Activated CD4-positive, alpha-beta T cell treated with anti-CD3 and anti-CD28 coated beads, Interleukin-2, amount 10 ng/mL, durations not matched to agents 24 days and 14 days (primary cell): ENCODE measurements around the gene C2CD4B. TPM values are rescaled to one million over a fixed set of nuclear protein-coding genes. Genes with fewer than 3 reads are reported as not detected.

Experiments used
- DNase-seq: peaks from one replicate; pipeline ENCODE4 v3.0.0; 2022
- H3K27ac Mint-ChIP-seq: one replicate; pipeline ENCODE4 v1.8.0; 2022; ENCODE audit warnings: mild to moderate bottlenecking, mixed read lengths
- H3K27me3 Mint-ChIP-seq: one replicate; pipeline ENCODE4 v1.8.0; 2022; ENCODE audit warnings: mixed read lengths
- H3K36me3 Mint-ChIP-seq: one replicate; pipeline ENCODE4 v1.8.0; 2022; ENCODE audit warnings: low read depth, mild to moderate bottlenecking, mixed read lengths
- H3K4me1 Mint-ChIP-seq: one replicate; pipeline ENCODE4 v1.8.0; 2021; ENCODE audit warnings: mixed read lengths
- H3K4me3 Mint-ChIP-seq: one replicate; pipeline ENCODE4 v1.8.0; 2022; ENCODE audit warnings: mild to moderate bottlenecking, moderate library complexity, mixed read lengths
- H3K9me3 Mint-ChIP-seq: one replicate; pipeline ENCODE4 v1.8.0; 2021; ENCODE audit warnings: mixed read lengths
- intact Hi-C: fragments of 100-400 bp; cut with micrococcal nuclease; formaldehyde crosslinking; loops from one replicate; pipeline ENCODE4 v1.15.1; 2023
- total RNA-seq: library from RNA; stranded (reverse); gene quantifications from 2 replicates; pipeline ENCODE4 v1.2.3, GENCODE V29; 2022

C2CD4B gene, protein sequence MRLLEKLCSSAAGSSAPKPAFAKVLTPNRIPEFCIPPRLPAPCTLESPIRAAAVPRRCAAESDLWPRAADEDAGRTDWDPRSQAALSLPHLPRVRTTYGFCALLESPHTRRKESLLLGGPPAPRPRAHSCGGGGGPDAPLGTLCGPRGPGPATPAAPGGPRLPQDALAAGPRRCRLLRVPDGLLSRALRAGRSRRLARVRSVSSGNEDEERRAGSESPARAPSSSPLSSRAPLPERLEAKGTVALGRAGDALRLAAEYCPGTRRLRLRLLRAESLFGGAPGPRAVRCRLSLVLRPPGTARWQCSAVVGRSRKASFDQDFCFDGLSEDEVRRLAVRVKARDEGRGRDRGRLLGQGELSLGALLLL
- total RNA-seq: 0.45 and 0.58 TPM in 2 replicates

DNA sequence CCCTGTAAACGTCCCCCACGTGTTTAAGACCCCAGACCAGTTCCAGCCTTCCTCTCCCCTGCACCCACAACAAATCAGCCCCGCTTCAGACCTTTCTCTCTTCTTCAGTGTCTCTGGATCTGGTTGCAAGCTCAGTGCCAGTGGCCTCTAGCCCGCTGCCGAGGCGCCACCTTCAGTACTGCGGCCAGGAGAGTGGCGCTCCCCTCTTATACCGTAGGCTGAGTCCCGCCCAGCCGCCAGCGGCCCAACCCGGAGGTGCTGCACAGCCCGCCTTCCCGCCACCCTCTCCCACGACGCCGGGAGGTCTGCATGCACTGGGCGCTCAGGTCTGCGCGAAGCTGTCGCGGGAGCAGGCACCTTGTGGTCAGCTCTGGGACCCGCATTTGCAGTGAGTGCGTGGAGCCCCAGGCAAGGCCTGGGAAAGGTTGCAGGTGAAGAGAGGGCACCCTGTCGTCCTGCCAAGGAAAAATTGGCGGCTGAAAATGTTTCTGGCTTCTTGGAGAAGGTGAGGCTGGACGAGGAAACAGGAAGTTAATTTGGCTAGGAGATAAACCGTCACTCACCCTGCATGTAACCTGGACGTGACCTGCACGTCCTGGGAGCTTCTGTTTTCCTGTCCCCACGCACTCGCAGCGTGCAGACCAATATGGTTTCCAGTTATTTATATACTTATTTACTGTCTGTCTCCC lies at the start of gene C2CD4B:
TSS of gene C2CD4B (minus strand) at position 182 of the 689 bp plus-strand sequence. CDS start 301 bp downstream, outside the sequence.
- peak within 1 kb of the TSS; percentile 79 for H3K4me3 Mint-ChIP-seq
- intact Hi-C loops: no loop called here
- H3K9me3 Mint-ChIP-seq: no peaks in the 10 kb centered on the region
- peak; percentile 68 for DNase-seq
- peaks cover 67% of the 10 kb centered on the region for H3K27me3 Mint-ChIP-seq
- no peaks in the 10 kb centered on the region for H3K36me3 Mint-ChIP-seq
- peaks cover 2% of the 10 kb centered on the region for H3K4me1 Mint-ChIP-seq
- peak within 1 kb of the TSS; percentile 67 for H3K27ac Mint-ChIP-seq

DNA sequence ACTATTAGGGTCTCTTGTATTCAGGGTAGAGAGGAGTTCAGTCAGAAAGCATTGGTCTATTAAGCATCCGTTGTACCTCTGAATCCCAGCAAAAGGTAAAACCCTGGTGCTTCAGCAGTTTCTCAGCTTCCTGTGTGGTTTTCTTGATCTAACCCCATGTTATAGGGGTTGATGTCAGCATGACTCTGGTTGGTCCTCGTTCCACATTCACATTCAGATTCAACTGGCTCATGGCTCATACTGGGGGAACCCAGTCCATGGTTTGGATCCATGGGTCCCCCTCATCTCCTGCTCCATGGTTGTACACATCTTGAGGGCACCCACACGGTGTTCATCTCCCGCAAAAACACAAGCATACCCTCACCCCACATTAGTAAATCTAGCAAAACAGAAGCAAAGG lies 47.7 kb upstream of the C2CD4B start:
- no peak overlapping the region for H3K4me3 Mint-ChIP-seq
- H3K27ac Mint-ChIP-seq: no peak overlapping the region
- H3K4me1 Mint-ChIP-seq: peaks cover 6% of the 10 kb centered on the region
- H3K9me3 Mint-ChIP-seq: peaks cover 23% of the 10 kb centered on the region
- H3K27me3 Mint-ChIP-seq: peaks cover 5% of the 10 kb centered on the region
- intact Hi-C loops: no loop called here
- peak; percentile 74 for DNase-seq
- H3K36me3 Mint-ChIP-seq: no peaks in the 10 kb centered on the region

DNA sequence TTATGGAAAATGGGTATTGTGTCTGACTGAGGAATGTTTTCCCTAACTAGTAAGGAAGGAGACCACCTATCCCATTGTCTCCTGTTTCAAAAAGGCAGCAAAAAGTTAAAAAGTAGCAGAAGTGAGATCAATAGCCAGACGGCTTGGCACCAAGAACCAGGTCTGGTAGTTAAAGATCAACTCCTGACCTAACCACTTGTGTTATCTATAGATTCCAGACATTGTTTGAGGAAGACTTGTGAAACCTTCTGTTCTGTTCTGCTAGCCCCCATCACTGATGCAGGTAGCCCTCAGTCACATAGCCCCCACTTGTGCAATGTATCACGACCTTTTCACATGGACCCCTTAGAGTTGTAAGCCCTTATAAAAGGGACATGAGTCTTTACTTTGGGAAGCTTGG lies 46.3 kb upstream of the C2CD4B start:
- H3K4me3 Mint-ChIP-seq: no peak overlapping the region
- peaks cover 5% of the 10 kb centered on the region for H3K27me3 Mint-ChIP-seq
- H3K36me3 Mint-ChIP-seq: no peaks in the 10 kb centered on the region
- H3K9me3 Mint-ChIP-seq: peaks cover 18% of the 10 kb centered on the region
- no peak for DNase-seq
- intact Hi-C loops: no loop called here
- no peak overlapping the region for H3K27ac Mint-ChIP-seq
- peaks cover 6% of the 10 kb centered on the region for H3K4me1 Mint-ChIP-seq

DNA sequence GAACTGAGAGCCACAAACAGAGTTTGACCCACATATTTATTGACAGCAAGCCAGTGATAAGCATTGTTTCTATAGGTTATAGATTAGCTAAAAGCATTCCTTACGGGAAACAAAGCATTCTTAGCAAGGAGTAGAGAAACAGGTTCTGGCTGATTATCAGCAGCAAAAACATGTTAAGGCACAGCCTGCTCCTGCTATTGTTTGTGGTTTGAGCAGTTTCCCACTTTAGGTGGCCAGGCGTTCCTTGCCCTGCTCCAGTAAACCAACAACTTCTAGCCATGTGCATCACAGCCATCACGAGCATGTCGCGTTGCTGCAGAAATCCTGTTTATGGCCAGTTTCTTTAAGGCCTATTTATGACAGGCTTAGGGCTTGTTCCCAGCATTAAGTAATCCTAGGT lies 44.7 kb upstream of the C2CD4B start:
- Mint-ChIP-seq H3K4me1 (peaks cover 6% of the 10 kb centered on the region), H3K36me3 (peaks cover 2% of the 10 kb centered on the region), H3K27me3 (peaks cover 9% of the 10 kb centered on the region), H3K9me3 (peaks cover 21% of the 10 kb centered on the region), H3K4me3 (no peak overlapping the region), H3K27ac (no peak overlapping the region)
- no peak for DNase-seq
- intact Hi-C loops: no loop called here

DNA sequence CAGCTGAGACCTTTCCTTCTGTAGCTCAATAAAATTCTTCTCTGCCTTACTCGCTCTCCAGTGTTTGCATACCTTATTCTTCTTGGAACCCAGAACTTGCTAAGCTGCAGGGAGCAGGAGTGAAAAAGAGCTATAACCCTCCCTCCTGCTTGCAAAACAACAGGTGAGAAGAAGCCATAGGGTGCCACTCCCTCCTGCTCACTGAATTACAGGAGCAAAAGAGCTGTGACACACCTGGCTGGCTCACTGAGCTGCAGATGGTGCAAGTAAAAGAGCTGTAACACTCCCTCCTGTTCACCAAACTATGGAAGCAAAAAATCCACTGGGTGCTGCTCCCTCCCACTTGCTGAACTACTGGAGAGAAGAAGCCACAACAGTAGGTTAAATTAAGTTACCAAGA lies 44.2 kb upstream of the C2CD4B start:
- intact Hi-C loops: no loop called here
- H3K4me1 Mint-ChIP-seq: peaks cover 6% of the 10 kb centered on the region
- H3K27me3 Mint-ChIP-seq: peaks cover 9% of the 10 kb centered on the region
- H3K27ac Mint-ChIP-seq: no peak overlapping the region
- no peak for DNase-seq
- peaks cover 2% of the 10 kb centered on the region for H3K36me3 Mint-ChIP-seq
- no peak overlapping the region for H3K4me3 Mint-ChIP-seq
- peaks cover 21% of the 10 kb centered on the region for H3K9me3 Mint-ChIP-seq

DNA sequence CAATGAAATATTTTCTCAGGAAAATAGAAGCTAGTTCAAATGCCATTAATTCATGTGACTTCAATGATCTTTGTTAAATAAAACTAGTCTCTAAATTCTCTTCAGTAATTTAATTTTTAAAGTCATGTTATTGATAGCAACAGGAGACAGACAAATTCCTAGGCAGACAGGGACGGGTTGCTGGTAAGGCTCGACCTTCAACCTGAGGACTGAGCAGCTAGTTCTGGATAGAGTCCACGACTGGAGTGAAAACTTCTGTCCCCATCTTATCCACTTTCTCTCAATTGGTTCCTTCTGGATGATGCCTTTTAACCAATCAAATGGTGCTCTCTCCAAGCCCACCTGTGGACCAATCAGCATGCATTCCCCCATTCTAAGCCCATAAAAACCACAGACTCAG lies 43.8 kb upstream of the C2CD4B start:
- Mint-ChIP-seq H3K27ac (no peak overlapping the region), H3K4me3 (no peak overlapping the region), H3K36me3 (peaks cover 2% of the 10 kb centered on the region), H3K9me3 (peaks cover 21% of the 10 kb centered on the region), H3K27me3 (peaks cover 9% of the 10 kb centered on the region), H3K4me1 (peaks cover 6% of the 10 kb centered on the region)
- no peak for DNase-seq
- intact Hi-C loops: no loop called here

DNA sequence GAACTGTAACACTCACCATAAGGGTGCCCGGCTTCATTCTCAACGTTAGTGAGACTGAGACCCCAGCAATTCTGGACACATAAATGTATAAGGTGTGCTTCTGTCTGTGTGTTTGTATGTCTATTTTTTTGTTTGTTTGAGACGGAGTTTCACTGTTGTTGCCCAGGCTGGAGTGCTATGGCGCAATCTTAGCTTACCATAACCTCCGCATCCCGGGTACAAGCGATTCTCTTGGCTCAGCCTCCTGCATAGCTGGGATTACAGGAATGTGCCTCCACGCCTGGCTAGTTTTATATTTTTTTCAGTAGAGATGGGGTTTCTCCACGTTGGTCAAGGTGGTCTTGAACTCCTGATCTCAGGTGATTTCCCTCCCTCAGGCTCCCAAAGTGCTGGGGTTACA lies 43.3 kb upstream of the C2CD4B start:
- no peak for DNase-seq
- intact Hi-C loops: no loop called here
- Mint-ChIP-seq H3K27ac (no peak overlapping the region), H3K4me3 (no peak overlapping the region), H3K27me3 (peaks cover 11% of the 10 kb centered on the region), H3K4me1 (peaks cover 6% of the 10 kb centered on the region), H3K36me3 (peaks cover 2% of the 10 kb centered on the region), H3K9me3 (peaks cover 21% of the 10 kb centered on the region)

DNA sequence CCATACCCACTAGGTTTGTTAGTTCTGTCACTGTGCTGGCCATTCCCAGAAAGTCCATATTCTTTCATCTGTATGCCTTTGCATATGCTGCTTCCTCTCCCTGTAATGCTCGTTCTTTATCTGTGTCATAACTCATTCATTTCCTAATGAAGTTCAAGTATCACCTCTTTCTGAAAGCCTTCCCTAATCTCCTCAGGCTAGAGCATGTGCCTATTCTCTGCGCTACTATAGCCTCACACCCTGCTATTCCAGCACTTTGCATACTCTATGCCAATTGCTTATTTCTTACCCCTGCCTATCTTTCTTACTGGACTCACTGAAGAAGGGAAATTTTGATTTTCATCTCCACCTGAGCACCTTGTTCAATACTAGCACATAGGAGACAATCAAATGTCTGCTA lies 25.6 kb upstream of the C2CD4B start:
- no peaks in the 10 kb centered on the region for H3K4me1 Mint-ChIP-seq
- no peaks in the 10 kb centered on the region for H3K9me3 Mint-ChIP-seq
- no peak overlapping the region for H3K4me3 Mint-ChIP-seq
- no peak overlapping the region for H3K27ac Mint-ChIP-seq
- no peaks in the 10 kb centered on the region for H3K36me3 Mint-ChIP-seq
- peaks cover 34% of the 10 kb centered on the region for H3K27me3 Mint-ChIP-seq
- intact Hi-C loops: no loop called here
- no peak for DNase-seq

DNA sequence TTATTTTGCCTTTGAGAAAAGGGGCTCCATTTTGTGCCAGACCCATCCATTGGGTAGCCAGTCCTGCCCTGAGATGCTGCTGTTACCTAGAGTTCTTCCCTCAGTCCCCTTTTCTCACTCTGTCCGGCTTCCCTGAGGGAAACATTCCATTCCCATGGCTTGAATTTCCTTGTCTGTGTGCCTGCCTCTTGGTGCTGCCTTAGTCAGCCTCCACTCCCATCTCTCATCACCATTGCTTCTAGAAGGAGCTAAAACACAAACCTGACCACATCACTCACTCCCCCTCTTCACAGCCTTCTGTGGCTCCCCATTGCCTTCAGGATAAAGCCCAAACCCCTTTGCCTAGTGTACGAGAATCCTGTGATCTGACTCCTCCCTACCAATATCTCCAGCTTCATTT lies 25.2 kb upstream of the C2CD4B start:
- no peak for DNase-seq
- peaks cover 34% of the 10 kb centered on the region for H3K27me3 Mint-ChIP-seq
- H3K36me3 Mint-ChIP-seq: no peaks in the 10 kb centered on the region
- no peaks in the 10 kb centered on the region for H3K4me1 Mint-ChIP-seq
- no peak overlapping the region for H3K27ac Mint-ChIP-seq
- intact Hi-C loops: no loop called here
- no peaks in the 10 kb centered on the region for H3K9me3 Mint-ChIP-seq
- no peak overlapping the region for H3K4me3 Mint-ChIP-seq

DNA sequence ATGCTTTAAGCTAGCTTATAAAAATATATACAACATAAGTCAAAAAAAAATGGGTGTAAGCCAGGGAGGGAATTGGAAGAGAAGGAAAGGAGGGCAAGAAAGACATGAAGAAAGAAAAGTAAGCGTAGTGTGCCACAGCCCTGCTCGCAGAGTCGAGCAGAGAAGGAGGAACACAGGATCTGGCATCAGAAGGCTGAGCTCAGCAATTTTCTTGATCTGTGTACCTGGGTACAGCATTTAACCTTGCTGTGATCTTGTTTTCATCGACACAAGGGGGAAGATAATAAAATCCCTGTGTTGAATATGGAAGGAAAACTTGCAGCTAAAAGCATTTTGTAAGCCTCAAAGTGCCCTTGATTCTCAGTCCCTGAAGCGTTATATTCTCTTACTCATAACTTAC lies 23.7 kb upstream of the C2CD4B start:
- intact Hi-C loops: no loop called here
- H3K4me1 Mint-ChIP-seq: peaks cover 8% of the 10 kb centered on the region
- no peak for DNase-seq

DNA sequence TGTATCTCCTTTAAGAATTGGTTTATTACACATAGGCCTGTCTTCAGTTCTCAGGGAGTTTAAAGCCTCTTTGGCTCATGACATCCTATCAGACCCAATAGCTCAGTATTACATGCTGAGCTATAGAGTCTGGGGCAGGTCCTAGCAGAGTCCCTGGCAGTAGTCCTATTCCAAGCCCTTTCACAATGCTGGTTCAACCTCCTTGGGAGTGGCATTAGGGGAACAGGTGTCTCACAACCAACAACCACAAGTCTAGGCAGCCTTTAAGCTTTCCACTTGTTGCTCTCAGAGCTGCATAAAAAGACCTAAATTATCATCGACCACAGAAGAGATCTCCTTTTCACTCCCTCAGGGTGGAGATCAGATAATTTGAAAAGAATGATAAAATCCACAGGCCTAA lies 22.8 kb upstream of the C2CD4B start:
- Mint-ChIP-seq H3K36me3 (no peaks in the 10 kb centered on the region), H3K27me3 (peaks cover 24% of the 10 kb centered on the region), H3K9me3 (no peaks in the 10 kb centered on the region), H3K4me3 (no peak overlapping the region), H3K27ac (no peak overlapping the region), H3K4me1 (peaks cover 8% of the 10 kb centered on the region)
- intact Hi-C loops: no loop called here
- no peak for DNase-seq

More for the DNA sequence above, 23.7 kb upstream of the C2CD4B start:
- Mint-ChIP-seq H3K4me3 (no peak overlapping the region), H3K27ac (no peak overlapping the region), H3K36me3 (no peaks in the 10 kb centered on the region), H3K27me3 (peaks cover 28% of the 10 kb centered on the region), H3K9me3 (no peaks in the 10 kb centered on the region)

DNA sequence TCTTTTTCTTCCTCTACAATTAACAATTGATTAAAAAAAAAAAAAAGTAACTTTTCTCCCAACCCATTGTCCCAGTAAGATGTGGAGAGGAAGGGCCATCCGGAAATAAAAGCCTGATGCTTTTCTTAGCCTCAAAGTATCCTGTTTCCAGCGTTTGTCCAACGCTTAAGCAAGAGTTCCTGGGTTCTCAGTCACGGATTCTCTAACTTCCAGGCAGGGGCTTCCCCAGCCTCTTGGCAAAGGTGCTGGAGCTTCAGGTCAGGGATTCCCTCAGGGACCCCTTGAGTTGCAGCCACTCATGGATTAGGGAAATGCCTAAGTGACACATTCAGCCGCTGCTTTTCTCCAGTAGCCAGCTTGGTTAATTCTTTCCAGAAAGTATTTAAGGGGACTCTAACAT lies 22.3 kb upstream of the C2CD4B start:
- H3K36me3 Mint-ChIP-seq: no peaks in the 10 kb centered on the region
- H3K27me3 Mint-ChIP-seq: peaks cover 20% of the 10 kb centered on the region
- DNase-seq: no peak
- intact Hi-C loops: no loop called here
- no peak overlapping the region for H3K4me3 Mint-ChIP-seq
- H3K4me1 Mint-ChIP-seq: peaks cover 8% of the 10 kb centered on the region
- no peaks in the 10 kb centered on the region for H3K9me3 Mint-ChIP-seq
- H3K27ac Mint-ChIP-seq: no peak overlapping the region

DNA sequence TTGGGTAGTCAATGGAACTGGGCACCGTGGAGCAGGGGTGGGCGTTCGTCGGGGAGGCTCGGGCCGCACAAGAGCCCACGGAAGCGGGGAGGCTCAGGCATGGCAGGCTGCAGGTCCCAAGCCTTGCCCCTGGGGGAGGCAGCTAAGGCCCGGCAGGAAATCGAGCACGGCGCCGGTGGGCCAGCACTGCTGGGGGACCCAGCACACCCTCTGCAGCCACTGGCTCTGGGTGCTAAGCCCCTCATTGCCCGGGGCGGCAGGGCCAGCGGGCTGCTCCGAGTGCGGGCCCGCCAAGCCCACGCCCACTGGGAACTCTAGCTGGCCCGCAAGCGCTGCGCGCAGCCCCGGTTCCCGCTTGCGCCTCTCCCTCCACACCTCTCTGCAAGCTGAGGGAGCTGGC lies 21.5 kb upstream of the C2CD4B start:
- Mint-ChIP-seq H3K4me3 (no peak overlapping the region), H3K27me3 (peaks cover 19% of the 10 kb centered on the region), H3K4me1 (peaks cover 8% of the 10 kb centered on the region), H3K36me3 (no peaks in the 10 kb centered on the region), H3K27ac (no peak overlapping the region), H3K9me3 (no peaks in the 10 kb centered on the region)
- intact Hi-C loops: no loop called here
- no peak for DNase-seq

DNA sequence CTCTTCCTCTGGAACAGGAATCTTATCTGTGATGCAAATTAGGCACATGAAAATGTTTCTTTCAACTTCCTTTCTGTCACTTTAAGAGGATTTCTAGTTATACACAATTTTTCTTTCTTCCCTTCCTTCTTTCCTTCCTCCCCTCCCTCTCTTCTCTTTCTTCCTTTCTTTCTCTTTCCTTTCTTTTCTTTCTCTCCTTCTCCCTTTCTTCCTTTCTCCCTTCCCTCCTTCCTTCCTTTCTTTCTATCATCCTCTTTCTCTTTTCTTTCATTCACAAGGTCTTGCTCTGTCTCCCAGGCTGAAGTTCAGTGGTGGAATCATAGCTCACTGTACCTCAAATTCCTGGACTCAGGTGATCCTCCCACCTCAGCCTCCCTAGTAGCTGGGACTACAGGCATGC lies 18.0 kb upstream of the C2CD4B start:
- DNase-seq: no peak
- Mint-ChIP-seq H3K27ac (no peak overlapping the region), H3K27me3 (peaks cover 19% of the 10 kb centered on the region), H3K4me3 (no peak overlapping the region), H3K4me1 (peaks cover 8% of the 10 kb centered on the region), H3K9me3 (peaks cover 5% of the 10 kb centered on the region), H3K36me3 (no peaks in the 10 kb centered on the region)
- intact Hi-C loops: no loop called here
